HG03025 (cell line): ENCODE results near the gene ZCWPW2.

Experiments used
- ATAC-seq: cut with Tn5 transposase; IDR thresholded peaks from one replicate; pipeline ENCODE4 v1.9.1; 2021; ENCODE audit warnings: mild to moderate bottlenecking, moderate library complexity; ENCODE audit not compliant: unreplicated experiment, low FRiP score

Gene ZCWPW2

DNA sequence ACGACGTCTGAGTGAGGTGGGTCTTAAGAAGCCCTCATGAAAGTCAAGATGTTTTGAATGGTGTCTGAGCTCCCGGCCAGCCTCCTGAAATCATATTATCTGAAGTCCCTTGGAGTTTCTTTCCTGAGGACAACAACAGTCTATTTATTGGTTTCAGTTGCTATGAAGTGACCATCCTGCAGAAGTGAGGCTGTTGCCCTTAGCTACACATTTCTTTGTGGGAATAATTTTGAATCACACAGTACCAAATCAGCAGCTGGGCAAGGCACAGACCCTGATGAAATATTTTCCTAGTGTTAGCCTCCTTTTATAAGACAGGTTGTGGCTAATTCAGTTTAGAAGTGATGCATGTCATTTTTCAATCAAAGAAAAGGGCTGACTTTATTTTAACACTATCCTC is 220.8 kb downstream of the ZCWPW2 start:
- ATAC-seq = no peak

DNA sequence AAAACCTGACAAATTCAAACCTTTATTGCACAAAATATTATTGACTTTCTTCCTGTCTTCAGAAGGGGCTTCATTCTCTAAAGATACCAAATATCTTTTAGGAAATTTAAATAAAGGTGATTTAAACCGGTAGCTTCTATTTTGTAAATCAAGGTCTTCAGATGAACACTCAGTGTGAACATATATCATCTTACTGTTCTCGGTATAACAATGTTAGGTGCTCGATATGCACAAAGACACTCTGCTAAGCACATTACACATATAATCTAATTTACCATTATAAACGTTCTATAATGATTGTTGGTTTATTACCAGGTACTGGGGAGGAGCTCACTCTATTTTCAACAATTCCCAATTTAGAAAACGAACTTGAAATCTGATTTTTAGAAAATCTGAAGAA is 225.5 kb downstream of the ZCWPW2 start:
- no peak for ATAC-seq

DNA sequence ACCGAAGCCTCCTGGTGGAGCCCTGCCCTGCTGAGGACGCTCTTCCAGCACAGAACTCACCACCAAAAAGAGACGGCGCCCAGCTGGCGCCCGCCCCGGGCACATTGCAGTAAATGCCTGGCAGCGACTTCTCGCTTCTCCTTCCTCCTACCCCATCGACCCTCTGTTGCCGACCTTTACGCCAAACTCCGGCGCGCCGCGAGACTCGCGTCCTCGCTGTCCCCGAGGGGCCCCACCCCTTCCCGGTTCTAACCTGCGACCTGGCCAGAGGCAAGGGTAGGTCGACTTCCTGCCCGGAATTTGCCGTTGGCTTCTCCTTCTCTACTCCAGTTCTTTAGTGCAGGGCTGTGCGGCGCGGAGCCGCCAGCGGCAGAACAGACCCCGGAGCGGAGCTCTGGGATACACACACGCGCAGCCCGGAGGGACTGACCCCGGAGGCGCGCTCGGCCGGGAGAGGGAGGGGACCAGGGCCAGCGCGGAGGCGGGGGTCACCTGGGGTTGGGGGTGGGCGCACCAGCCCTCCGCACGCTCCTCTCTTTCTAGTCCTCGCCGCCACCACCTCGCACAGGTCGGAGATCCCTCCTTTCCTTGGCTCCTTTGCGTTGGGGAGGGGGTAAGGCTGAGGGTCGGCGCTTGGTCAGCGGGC is 226.7 kb downstream of the ZCWPW2 start:
- no peak for ATAC-seq
